HG02852 (cell line): ENCODE data around the gene GRIK1.

Source experiments
- ATAC-seq: cut with Tn5 transposase; IDR thresholded peaks from one replicate; pipeline ENCODE4 v1.9.1; 2021; ENCODE audit warnings: mild to moderate bottlenecking, moderate library complexity; ENCODE audit not compliant: unreplicated experiment

The GRIK1 gene

DNA sequence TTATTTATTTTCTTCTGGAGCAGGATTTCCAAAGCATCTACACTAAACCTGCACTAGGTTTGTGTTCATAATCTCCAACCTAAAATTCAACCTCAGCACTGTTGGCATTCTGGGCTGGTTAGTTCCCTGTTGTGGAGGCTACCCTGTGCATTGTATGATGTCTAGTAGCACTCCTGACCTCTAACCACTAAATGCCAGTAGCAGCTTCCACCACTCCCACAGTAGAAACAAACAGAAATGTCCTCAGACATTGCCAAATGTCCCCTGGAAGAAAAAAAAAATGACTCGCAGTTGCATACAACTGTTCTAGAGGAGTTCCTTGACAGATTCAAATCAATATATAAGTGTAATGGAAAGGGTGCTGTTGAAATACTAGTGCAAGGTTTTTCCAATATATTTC lies 18.9 kb downstream of the GRIK1 start:
- ATAC-seq, result no peak

DNA sequence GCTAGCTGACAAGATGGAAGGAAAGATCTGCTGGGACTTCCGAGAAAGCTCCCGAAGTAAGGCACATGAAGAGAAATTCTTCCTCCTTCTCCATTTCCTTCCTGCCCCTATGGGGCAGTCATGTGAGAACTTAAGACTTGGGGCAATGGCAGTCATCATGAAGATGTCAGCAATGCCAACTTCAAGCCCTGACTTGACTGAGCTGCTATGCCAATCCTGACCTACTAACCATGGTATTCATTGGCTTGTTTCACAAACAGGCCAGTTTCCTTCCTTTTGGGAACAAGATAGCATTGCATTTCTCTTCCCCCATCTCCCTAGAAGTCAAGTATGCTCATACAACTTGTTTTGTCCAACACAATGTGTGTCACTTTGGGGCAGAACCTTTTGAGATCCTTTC lies 25.5 kb downstream of the GRIK1 start:
- ATAC-seq, result no peak

DNA sequence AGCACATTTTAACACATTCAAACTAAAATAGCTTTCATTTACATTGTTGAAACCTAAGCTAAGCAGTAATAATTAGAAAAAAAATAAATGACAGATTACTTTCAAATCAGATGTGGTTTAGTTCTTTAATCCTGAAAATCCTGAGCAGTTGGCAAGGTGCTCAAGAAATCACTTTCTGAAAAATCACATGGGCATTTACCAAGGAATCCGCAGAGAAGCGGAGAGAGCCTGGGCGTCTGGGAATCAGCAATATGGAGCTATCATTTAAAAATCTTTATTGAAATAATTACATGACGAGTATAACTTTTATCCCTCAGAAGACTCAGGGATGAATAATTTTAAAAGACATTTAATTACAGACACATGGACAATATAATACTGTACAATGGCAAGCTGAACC lies 30.2 kb downstream of the GRIK1 start:
- ATAC-seq, result no peak

- ATAC-seq, result no peak
These were observed 35.2 kb downstream of the GRIK1 start for GRCh38 chr21:29904359-29905282.

GRCh38 chr21:29896884-29897283 lies 42.9 kb downstream of the GRIK1 start:
- no peak for ATAC-seq

DNA sequence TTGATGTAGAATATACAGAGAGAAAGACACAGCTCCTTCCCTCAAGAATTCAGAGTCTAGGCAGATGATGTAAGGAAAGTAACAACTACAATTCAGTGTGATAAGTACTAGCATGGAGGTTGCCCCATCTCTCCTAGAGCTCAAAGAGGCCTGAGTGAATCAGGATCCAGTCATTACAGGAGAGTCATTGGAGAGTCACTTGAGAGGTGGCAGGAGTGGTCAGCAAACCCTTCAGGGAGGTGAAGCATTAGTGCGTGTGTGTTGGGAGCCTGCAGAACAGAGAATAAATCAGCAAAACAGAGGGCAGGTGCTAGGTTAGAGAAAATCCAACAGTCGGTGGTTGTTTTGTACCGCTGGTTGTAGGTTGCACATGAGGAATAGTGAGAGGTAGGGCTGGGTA lies 46.1 kb downstream of the GRIK1 start:
- no peak for ATAC-seq

- ATAC-seq, result no peak
These were observed 47.4 kb downstream of the GRIK1 start for GRCh38 chr21:29892379-29892778.

DNA sequence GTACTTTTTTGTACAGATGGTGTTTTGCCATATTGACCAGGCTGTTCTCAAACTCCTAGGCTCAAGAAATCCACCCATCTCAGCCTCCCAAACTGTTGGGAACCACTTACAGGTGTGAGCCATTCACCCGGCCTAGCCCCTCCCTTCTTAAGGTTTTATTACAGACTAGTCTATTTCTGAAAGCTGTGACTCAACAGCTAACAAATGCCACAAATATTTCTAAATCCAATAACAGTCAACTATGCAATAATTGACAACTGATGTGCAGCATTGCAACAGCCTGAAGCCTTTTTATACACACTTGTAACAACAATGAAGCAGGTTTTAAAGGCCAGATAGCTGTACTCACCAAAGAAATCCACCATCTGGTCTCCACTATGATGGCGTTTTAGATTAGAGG lies 51.4 kb downstream of the GRIK1 start:
- ATAC-seq, result no peak

DNA sequence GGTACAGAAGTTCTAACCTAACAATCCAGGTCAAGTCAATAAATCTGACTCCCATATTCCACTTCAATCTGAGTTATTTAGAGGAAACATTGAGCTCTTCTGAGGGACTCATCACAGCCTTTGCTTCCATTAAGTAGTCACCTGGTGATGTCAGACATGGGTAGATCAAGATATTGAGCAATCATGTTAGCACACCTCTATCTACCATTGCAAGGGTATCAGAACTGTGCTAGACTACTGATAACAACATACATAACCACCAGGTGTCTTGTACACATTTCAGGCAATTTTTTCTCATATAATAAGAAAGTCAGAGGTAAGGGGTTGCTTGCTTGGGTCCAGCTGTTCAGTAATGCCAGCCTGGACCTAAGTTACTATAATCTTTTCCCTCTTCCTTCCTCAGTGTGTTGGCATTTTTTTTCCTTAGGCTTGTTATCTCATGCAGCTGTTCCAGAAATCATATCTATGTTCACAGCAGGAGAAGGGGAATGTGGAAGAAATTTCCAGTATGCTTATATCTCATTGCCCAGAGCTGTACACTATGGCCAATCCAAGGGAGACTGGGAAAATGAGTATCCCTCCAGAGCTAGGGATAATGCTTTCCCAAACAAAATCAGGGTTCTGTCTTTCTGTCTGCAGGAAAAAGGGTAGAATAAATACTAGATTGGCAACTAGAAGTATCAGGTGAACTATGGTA lies 52.3 kb downstream of the GRIK1 start:
- no peak for ATAC-seq

- no peak for ATAC-seq
These were observed 54.3 kb downstream of the GRIK1 start for GRCh38 chr21:29885491-29885890.

DNA sequence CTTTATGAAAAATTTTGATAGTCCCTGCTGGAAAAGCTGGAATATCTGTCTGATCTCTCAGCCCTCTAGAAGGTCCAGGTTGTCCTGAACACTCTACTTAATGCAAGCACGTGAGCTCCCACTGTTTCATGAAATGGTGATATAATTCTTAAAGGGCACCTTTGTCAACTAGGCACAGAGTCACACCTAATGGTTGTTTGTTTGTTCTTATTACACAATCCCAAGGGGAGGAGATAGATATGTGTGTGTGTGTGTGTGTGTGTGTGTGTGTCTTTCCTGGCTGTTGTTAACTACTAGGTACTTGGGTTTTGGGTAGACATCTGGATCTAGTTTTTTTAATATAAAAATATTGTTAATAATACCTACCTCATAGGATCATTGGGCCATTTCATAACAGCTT lies 63.9 kb downstream of the GRIK1 start:
- no peak for ATAC-seq

DNA sequence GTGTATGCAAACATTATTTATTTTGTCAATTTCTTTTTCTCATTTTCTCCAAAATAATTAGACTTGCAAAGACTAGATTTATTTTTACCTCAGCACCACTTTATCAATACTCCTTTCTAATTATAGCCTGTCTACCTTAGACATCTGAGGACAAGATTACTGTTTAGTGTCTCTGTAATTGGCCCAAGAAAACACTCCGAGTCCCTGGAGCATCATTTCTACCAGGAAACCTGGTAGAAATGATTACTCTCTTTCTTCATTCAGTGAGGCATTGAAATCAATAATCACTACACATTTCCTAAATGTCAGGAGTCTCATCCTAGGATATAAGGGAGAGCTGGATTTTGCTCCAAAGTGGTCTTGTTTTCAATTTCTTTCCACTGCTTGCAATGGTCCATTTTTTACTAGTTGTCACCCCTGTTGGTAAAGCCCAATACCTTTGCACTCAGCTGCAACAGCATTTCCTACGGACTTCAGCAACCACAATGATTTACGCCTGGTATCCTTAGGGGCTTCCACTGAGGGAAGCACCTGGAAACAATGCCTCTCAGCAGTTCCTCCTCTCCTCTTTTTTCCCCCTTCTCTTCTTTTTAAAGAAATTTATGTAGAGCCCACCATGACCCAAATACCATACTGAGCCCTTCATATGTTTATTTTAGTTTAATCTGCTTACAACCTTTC lies 64.6 kb downstream of the GRIK1 start:
- ATAC-seq, result no peak

DNA sequence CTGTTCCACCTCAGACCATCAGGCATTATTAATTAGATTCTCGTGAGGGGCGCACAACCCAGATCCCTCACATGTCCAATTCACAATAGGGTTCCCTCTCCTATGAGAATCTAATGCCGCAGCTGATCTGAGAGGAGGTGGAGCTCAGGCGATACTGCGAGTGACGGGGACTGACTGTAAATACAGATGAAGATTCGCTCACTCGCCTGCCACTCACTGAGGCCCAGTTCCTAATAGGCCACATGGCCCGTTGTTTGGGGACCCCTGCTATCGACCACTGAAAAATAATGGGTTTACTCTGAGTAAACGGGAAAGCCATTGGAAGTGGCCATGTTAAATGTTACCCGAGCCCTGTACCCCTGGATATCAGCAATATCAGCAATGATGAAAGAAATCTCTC lies 65.9 kb downstream of the GRIK1 start:
- no peak for ATAC-seq

DNA sequence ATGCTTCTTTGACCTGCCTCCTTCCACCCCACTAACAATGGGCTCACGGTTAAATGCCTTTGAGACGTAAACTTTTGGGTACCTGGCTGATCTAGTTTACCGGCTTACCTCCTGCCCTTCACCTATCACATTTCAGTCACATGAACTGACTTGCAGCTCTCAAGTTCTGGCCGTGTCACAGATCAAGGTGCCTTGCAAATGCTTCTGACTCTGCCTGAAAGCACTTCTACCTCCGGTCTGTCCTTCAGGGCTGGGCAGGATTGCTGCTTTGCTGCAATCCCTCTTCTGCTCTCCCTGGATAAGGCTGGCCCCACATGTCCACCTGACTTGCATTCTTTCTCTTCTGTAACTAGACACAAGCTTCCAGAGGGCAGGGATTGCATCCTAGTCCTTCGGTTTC lies 69.0 kb downstream of the GRIK1 start:
- ATAC-seq, result no peak

GRCh38 chr21:29867796-29868195 lies 72.0 kb downstream of the GRIK1 start:
- ATAC-seq, result no peak

GRCh38 chr21:29860346-29860745 lies 79.5 kb downstream of the GRIK1 start:
- ATAC-seq, result no peak

DNA sequence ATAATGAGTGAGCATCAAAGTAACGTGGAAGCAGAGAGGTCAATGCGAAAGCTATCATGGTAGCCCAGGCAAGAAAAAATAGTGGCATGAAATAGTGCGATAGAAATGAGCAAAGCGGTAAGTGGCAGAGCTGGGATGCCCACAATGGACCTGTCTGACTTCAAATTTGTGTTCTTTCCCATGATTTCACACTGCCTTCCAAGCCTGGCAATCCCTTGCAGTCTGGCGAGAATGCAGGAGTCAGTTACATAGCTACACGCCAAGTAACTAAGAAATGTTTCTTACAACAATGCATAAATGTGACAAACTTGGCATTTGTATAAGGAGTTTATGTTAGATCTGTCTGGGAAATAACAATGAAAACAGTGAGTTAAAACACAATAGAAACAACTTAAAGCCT lies 82.6 kb downstream of the GRIK1 start:
- no peak for ATAC-seq

DNA sequence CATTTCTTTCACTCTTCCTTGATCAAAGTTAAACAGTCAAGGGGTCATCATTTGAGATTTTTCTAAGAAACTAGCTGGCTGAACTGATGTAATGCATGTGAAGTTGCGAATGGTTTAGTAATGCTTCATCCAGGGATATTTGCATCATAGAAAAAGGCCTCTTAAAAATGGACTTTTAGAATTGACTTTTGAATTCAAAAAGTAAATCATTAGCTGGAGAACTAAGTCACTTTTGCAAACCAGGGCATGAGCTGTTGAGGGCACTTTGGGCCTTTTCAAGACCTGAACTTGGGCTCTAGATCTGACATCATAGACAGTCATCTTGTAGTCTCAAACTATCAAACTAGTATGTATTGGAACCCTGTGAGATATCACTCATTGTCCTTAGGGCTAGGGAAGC lies 85.0 kb downstream of the GRIK1 start:
- no peak for ATAC-seq

DNA sequence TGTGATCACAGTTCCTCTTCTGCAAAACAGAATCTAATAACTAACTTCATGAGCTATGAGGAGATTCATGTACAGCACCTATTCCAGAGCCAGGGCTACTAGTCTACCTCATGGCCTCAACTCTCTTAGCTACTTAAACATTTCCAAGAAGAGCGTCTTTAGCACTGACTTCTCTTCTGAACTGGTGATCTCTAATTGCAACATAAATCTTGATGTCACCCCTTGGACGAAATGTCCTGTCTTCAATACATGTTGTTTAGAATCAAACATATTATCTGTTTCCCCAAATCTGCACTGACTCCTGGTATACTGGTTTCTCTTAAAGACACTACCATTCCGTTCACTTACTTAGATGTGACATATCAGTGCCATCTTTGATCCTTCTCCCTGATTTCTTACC lies 88.2 kb downstream of the GRIK1 start:
- no peak for ATAC-seq

DNA sequence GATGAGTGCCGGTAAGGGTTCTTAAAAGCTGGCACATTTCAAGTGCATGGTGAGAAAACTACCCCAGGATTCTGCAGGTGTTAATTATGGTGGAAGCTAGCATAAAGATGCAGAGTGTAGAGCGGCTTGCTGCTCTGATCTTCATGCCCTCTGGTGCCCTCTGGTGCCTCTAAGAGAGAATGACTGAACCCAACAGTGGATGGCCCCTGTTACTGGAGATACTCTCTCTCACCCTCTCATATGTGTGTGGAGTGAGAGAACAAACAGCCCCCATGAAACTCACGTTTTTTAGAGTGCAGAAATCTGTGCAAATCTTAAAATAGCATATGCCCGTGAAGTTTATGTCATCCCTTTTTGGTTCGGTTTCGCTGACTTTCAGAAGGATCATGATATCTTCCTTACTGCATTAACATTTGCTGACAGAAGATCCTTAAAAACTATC lies 90.0 kb downstream of the GRIK1 start:
- peak; percentile 99 for ATAC-seq

GRCh38 chr21:29843804-29844203 lies 96.0 kb downstream of the GRIK1 start:
- no peak for ATAC-seq

- ATAC-seq, result no peak
These were observed 105.2 kb downstream of the GRIK1 start for GRCh38 chr21:29834617-29835016.
